ENCODE results near the gene MDC1. TPM values are rescaled to one million over a fixed set of nuclear protein-coding genes. Genes with fewer than 3 reads are reported as not detected.

Gene MDC1
- total RNA-seq, 1 donor from 2014 or later = 24.5 TPM

GRCh38 chr6:30747902-30748769 lies 31.1 kb upstream of the MDC1 start:
- Histone ChIP-seq H3K4me3 (no peak overlapping the region), H3K27ac (no peak overlapping the region), H3K36me3 (no peaks in the 10 kb centered on the region), H3K27me3 (ENCODE audit: low read depth) (no peaks in the 10 kb centered on the region), H3K9me3 (no peaks in the 10 kb centered on the region), H3K4me1 (peaks cover 61% of the 10 kb centered on the region)
- no peak for TF ChIP-seq CTCF (IDR thresholded peaks at IDR 0.05)
- DNase-seq (no peak), ATAC-seq (peak in 1 of 2 donors; percentile 4)
- intact Hi-C loops (cut with DNase I) = no loop called here

GRCh38 chr6:30747300-30747687 lies 30.2 kb upstream of the MDC1 start:
- H3K4me3 ChIP-seq = no peak overlapping the region
- peaks cover 53% of the 10 kb centered on the region for H3K4me1 ChIP-seq
- intact Hi-C loops (cut with DNase I) = no loop called here
- no peaks in the 10 kb centered on the region for H3K27me3 ChIP-seq (ENCODE audit: low read depth)
- DNase-seq (no peak), ATAC-seq (no peak)
- H3K27ac ChIP-seq = no peak overlapping the region
- no peaks in the 10 kb centered on the region for H3K36me3 ChIP-seq
- no peaks in the 10 kb centered on the region for H3K9me3 ChIP-seq
- no peak for TF ChIP-seq CTCF (IDR thresholded peaks at IDR 0.05)

- Histone ChIP-seq H3K9me3 (no peaks in the 10 kb centered on the region), H3K4me3 (peak within 1 kb of the TSS; percentile 95), H3K36me3 (peaks cover 21% of the 10 kb centered on the region), H3K27me3 (ENCODE audit: low read depth) (no peaks in the 10 kb centered on the region), H3K27ac (peak within 1 kb of the TSS; percentile 94), H3K4me1 (peaks cover 57% of the 10 kb centered on the region)
- DNase-seq (peak; percentile 85), ATAC-seq (peak; percentile 55 to 64)
- TF ChIP-seq CTCF (IDR thresholded peaks at IDR 0.05) = peak; percentile 79
- intact Hi-C loops (cut with DNase I) = no loop called here
Measured at GRCh38 chr6:30744054-30744805, 27.1 kb upstream of the MDC1 start, which contains the start of gene IER3. TSS of gene IER3 (minus strand) at chr6:30744547. CDS start at chr6:30744518, 29 bp downstream.

GRCh38 chr6:30743099-30744053 lies 26.3 kb upstream of the MDC1 start:
- intact Hi-C loops (cut with DNase I) = no loop called here
- H3K4me3 ChIP-seq = peak overlapping the region; percentile 95
- ATAC-seq = peak; percentile 3 to 25

More at GRCh38 chr6:30743099-30744053, 26.3 kb upstream of the MDC1 start:
- H3K4me1 ChIP-seq = peaks cover 56% of the 10 kb centered on the region
- H3K36me3 ChIP-seq = peaks cover 30% of the 10 kb centered on the region
- H3K27ac ChIP-seq = peak overlapping the region; percentile 94
- H3K9me3 ChIP-seq = no peaks in the 10 kb centered on the region
- H3K27me3 ChIP-seq (ENCODE audit: low read depth) = no peaks in the 10 kb centered on the region
- peak; percentile 51 for DNase-seq
- no peak for TF ChIP-seq CTCF (IDR thresholded peaks at IDR 0.05)

All from lower lobe of right lung (tissue), 2 donors.